Duodenal mucosa (tissue), 2 donors: ENCODE data around the gene CNTNAP2.

Experiments
- H3K27ac ChIP-seq: one replicate; pipeline ENCODE4 v1.7.0; 2013; ENCODE audit warnings: low read depth, low read length
- H3K27me3 ChIP-seq, 2 donors: one replicate each; pipeline ENCODE4 v1.7.0; 2013; ENCODE audit warnings: low read length in 2 of 2, control low read depth in 1 of 2; ENCODE audit not compliant: insufficient read depth in 2 of 2, control insufficient read depth in 1 of 2
- H3K36me3 ChIP-seq, 2 donors: one replicate each; pipeline ENCODE4 v1.7.0; 2013; ENCODE audit warnings: low read length in 2 of 2, control low read depth in 1 of 2; ENCODE audit not compliant: insufficient read depth in 2 of 2, control insufficient read depth in 1 of 2
- H3K4me1 ChIP-seq, 2 donors: one replicate each; pipeline ENCODE4 v1.7.0; 2013; ENCODE audit warnings: low read length in 2 of 2, control low read depth in 1 of 2; ENCODE audit not compliant: insufficient read depth in 2 of 2, control insufficient read depth in 1 of 2
- H3K4me3 ChIP-seq, 2 donors: one replicate each; pipeline ENCODE4 v1.7.0; 2013; ENCODE audit warnings: low read length in 2 of 2, low read depth in 1 of 2
- H3K9ac ChIP-seq, 2 donors: one replicate each; pipeline ENCODE4 v1.7.0; 2013; ENCODE audit warnings: low read length in 2 of 2, low read depth in 1 of 2
- H3K9me3 ChIP-seq, 2 donors: one replicate each; pipeline ENCODE4 v1.7.0; 2013; ENCODE audit warnings: low read length in 2 of 2, control low read depth in 1 of 2; ENCODE audit not compliant: control insufficient read depth in 1 of 2

Gene CNTNAP2

DNA sequence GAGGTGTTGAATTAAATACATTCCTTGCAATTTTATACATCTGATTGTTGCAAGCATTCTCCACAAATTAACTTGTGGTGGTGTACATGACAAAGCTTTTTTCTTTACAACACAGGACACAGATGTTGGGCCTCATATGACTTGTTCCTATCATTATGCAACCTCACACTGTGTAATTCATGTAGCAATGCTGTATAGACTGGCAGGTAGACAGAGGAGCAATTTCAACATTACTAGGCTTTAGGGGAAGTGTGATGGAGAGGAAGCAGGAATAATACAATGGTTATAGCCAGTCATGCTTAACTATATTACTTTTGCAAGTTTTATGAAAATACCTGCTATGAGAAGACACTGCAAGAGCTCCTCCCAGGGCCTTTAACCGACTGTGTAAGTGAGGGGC, 832.1 kb downstream of the CNTNAP2 start:
- Histone ChIP-seq H3K36me3 (no peaks in the 10 kb centered on the region), H3K9ac (no peak overlapping the region), H3K4me3 (no peak overlapping the region), H3K4me1 (no peaks in the 10 kb centered on the region), H3K9me3 (no peaks in the 10 kb centered on the region), H3K27ac (no peak overlapping the region), H3K27me3 (no peaks in the 10 kb centered on the region)

DNA sequence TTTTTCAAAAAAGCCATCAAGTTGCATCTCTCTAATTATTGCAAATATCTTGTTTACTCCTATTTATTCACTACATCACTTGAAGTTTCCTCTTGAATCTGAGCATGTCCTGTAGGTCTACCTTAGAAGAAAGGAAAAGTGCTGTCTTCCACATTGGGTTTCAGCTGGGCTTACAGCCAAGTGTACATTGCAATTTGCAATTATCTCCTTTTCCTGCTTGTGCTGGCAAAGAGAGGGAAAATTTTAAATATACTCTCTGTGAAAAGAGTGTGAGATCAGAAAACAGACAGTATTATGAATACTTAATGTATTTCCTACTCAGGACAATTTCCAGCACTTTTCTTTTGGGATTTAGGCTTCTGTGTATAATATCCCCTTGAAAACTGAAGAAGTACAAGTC, 839.7 kb downstream of the CNTNAP2 start:
- Histone ChIP-seq H3K27ac (no peak overlapping the region), H3K36me3 (no peaks in the 10 kb centered on the region), H3K4me3 (no peak overlapping the region), H3K4me1 (no peaks in the 10 kb centered on the region), H3K27me3 (no peaks in the 10 kb centered on the region), H3K9ac (no peak overlapping the region), H3K9me3 (no peaks in the 10 kb centered on the region)

DNA sequence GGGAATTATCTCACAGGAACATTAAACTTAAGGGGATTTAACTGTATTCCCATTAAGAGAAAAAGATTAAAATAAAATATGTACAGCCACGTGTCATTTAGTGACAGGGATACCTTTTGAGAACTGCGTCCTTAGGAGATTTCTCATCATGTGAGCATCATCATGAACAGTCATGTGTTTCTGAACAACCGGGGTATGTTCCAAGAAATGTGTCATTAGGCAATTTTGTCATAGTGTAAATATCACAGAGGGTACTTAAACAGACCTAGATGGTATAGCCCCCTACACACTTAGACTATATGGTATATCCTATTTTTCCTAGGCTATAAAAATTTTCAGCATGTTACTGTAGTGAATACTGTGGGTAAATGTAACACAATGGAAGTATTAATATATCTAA, 840.3 kb downstream of the CNTNAP2 start:
- H3K4me1 ChIP-seq: no peaks in the 10 kb centered on the region
- no peaks in the 10 kb centered on the region for H3K9me3 ChIP-seq
- no peaks in the 10 kb centered on the region for H3K36me3 ChIP-seq
- no peak overlapping the region for H3K4me3 ChIP-seq
- no peak overlapping the region for H3K9ac ChIP-seq
- H3K27me3 ChIP-seq: no peaks in the 10 kb centered on the region
- H3K27ac ChIP-seq: no peak overlapping the region

DNA sequence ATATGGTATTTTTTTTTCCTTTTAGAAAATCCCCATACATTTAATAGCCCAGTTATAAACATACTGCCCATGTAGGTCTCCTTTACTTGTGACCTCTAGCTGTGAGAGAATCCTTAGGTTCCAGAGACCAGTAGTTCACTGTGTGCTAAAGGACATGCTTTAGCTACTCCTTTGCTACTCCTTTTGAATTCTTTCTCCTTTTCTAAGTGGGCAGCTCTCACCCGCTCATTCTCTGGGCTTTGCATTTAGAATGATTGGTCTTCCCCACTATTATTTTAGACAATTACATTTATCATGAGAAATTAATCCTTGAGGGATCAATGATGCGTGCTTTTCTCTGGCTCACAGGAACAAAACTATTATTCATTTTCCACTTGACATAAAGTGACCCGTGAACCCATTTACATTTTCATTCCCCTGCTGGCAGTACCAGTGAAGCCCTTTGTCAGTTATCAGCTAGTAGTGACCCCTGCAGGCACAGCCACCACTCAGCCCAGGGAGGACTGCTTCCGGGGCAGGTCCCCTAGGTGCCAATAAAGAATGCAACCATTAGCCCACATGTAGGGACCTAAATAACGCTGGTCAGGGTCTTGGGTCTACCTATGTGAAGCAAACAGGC, 844.3 kb downstream of the CNTNAP2 start:
- no peaks in the 10 kb centered on the region for H3K4me1 ChIP-seq
- no peaks in the 10 kb centered on the region for H3K36me3 ChIP-seq
- no peaks in the 10 kb centered on the region for H3K9me3 ChIP-seq
- H3K4me3 ChIP-seq: no peak overlapping the region
- no peak overlapping the region for H3K9ac ChIP-seq
- no peak overlapping the region for H3K27ac ChIP-seq
- no peaks in the 10 kb centered on the region for H3K27me3 ChIP-seq

DNA sequence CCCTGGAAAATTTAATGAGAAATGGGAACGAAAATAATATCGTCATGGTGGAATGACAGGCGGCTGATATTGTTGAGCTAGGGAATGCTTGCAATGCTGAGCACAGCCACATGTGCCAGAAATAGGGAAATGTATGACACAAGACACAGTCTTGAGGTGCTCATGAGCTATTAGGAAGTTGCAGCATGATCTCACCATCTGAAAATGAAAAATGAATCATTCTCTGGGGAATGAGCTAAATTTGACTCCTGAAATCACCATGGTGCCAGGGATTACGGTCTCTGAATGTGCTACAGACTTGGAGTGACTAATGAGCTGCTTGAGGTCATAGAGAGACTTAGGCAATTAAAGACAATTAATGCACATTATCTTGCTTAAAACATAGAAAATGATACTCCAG, 845.0 kb downstream of the CNTNAP2 start:
- no peaks in the 10 kb centered on the region for H3K9me3 ChIP-seq
- H3K4me3 ChIP-seq: no peak overlapping the region
- H3K27ac ChIP-seq: no peak overlapping the region
- no peaks in the 10 kb centered on the region for H3K27me3 ChIP-seq
- no peaks in the 10 kb centered on the region for H3K4me1 ChIP-seq
- no peak overlapping the region for H3K9ac ChIP-seq
- H3K36me3 ChIP-seq: no peaks in the 10 kb centered on the region

DNA sequence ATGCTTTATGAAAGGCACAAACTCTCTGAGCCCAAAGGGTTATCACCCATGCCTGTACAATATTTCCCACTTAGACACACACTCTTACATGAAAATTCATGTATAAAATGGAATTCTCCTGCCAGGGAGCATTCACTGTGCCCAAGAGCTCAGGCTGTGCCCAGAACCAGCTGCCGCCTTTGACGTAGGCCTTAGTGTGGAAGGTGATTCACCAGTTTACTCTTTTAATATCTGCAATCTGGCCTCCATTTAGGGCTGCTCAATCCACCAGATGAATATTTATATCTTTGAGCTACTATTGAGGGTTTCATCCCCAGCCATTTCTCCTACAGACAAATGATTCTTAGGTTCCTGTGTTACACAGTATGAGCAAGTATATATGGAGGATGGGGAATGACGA, 849.7 kb downstream of the CNTNAP2 start:
- no peak overlapping the region for H3K4me3 ChIP-seq

DNA sequence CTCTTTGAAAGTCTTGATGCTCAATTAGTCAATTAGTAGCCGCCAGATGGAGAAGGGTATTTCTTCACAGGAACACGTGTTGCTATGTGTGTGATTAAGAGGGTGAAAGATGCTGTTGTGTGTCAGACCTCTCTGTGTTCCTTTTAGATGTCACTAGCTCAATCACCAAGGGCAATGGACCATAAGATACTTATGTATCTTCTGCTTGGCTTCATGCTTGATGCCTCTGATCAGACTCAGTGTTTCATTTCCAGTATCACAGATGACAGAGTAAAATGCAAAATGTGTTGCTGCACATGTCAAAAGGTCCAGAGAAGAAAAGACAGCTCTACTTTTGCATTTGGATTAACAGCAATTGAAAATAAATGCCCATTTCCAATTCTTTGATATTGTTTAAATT, 865.9 kb downstream of the CNTNAP2 start:
- Histone ChIP-seq H3K4me3 (no peak overlapping the region), H3K36me3 (no peaks in the 10 kb centered on the region), H3K4me1 (no peaks in the 10 kb centered on the region), H3K27me3 (no peaks in the 10 kb centered on the region), H3K27ac (no peak overlapping the region), H3K9ac (no peak overlapping the region), H3K9me3 (no peaks in the 10 kb centered on the region)

More for the DNA sequence above, 849.7 kb downstream of the CNTNAP2 start:
- no peaks in the 10 kb centered on the region for H3K27me3 ChIP-seq
- H3K27ac ChIP-seq: no peak overlapping the region
- no peaks in the 10 kb centered on the region for H3K36me3 ChIP-seq
- no peaks in the 10 kb centered on the region for H3K9me3 ChIP-seq
- no peak overlapping the region for H3K9ac ChIP-seq
- no peaks in the 10 kb centered on the region for H3K4me1 ChIP-seq

DNA sequence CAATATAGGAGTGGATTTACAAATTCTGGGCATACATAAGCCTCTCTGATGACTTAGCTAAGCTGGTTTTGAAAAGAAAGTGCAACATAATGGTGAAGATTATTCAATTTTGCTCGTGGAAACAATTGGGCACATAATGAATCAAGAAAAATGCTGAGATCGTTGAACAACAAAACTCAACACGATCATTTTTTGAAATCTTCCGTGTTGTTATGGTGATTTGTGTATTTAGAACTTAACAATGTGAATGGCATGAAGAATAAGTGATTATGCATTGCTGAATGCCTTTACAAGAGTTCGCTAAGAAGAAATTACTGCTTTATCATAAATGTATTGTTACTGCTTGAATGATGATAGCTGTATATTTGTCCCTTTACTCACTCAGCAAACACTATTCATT, 875.0 kb downstream of the CNTNAP2 start:
- Histone ChIP-seq H3K27me3 (no peaks in the 10 kb centered on the region), H3K27ac (no peak overlapping the region), H3K36me3 (no peaks in the 10 kb centered on the region), H3K4me1 (no peaks in the 10 kb centered on the region), H3K9me3 (no peaks in the 10 kb centered on the region), H3K4me3 (no peak overlapping the region), H3K9ac (no peak overlapping the region)

DNA sequence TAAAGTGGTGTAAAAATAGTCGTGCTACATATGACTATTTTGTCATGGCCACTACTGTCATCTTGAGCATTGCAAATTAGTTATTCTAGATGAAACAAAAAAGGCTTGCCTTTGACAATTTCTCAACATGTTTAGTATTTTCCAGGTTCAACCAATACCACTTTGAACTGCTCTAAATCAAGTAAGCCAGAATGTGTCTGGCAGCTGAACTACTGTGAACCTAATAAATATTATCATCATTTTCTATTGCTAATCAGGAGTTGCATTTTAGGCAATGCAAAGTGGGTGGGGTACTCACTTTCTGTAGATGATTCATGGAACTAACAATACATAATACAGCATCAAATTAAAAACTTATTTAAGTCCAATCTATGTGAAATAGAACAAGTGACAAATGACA, 877.2 kb downstream of the CNTNAP2 start:
- no peak overlapping the region for H3K4me3 ChIP-seq
- H3K27ac ChIP-seq: no peak overlapping the region
- H3K4me1 ChIP-seq: no peaks in the 10 kb centered on the region
- H3K9ac ChIP-seq: no peak overlapping the region
- no peaks in the 10 kb centered on the region for H3K36me3 ChIP-seq
- no peaks in the 10 kb centered on the region for H3K9me3 ChIP-seq
- H3K27me3 ChIP-seq: no peaks in the 10 kb centered on the region

DNA sequence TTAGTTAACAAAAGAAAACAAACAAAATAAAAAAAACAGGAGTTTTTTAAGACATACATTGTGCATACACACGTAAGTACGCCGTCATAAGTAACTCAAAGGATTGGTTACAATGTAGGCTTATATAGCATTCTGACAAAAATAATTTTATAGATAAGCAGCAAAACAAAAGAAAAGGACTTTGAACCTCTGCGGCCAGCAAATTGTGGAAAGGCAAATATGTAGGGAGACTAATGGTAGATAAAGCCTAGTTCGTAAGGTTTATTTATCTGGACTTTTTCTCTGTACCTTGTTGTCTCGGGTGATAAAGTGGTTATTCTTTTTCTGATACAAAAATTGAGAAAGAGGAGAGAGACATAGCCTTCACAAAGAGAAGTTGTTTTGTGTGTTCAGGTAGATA, 891.9 kb downstream of the CNTNAP2 start:
- H3K4me1 ChIP-seq: no peaks in the 10 kb centered on the region
- no peaks in the 10 kb centered on the region for H3K36me3 ChIP-seq
- H3K27ac ChIP-seq: no peak overlapping the region
- H3K9ac ChIP-seq: no peak overlapping the region
- no peaks in the 10 kb centered on the region for H3K9me3 ChIP-seq
- H3K4me3 ChIP-seq: no peak overlapping the region
- H3K27me3 ChIP-seq: no peaks in the 10 kb centered on the region

DNA sequence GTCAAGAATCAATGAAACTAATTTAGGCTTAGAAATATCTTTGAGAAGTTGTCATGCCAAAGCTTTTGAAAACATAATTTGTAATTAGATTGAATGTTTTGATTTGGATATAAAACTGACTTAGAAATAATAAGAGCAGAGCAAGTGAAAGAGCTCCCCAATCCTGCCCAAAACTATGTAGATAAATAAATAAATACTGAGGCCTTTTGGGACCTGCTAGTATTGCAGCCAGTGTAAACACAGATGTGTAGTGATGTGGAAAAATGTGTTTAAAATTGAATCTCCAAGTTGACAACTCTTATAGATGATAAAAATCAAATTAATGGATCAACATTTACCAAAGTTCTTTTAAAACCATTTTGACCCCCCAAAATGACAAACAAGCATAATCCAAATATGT, 896.1 kb downstream of the CNTNAP2 start:
- H3K27ac ChIP-seq: no peak overlapping the region
- H3K9me3 ChIP-seq: no peaks in the 10 kb centered on the region
- H3K4me3 ChIP-seq: no peak overlapping the region
- no peak overlapping the region for H3K9ac ChIP-seq
- no peaks in the 10 kb centered on the region for H3K27me3 ChIP-seq
- H3K4me1 ChIP-seq: no peaks in the 10 kb centered on the region
- no peaks in the 10 kb centered on the region for H3K36me3 ChIP-seq
